HG02943 (cell line): ENCODE measurements around the gene R3HCC1L.

Experiments
- ATAC-seq: cut with Tn5 transposase; IDR thresholded peaks from one replicate; pipeline ENCODE4 v1.9.1; 2021; ENCODE audit warnings: mild to moderate bottlenecking, low read depth, moderate library complexity; ENCODE audit not compliant: unreplicated experiment

R3HCC1L gene

GRCh38 chr10:98270073-98270740 is 135.8 kb downstream of the R3HCC1L start:
- no peak for ATAC-seq

GRCh38 chr10:98270786-98271185 is 136.3 kb downstream of the R3HCC1L start:
- ATAC-seq: no peak

GRCh38 chr10:98272245-98272644 is 137.8 kb downstream of the R3HCC1L start:
- no peak for ATAC-seq

GRCh38 chr10:98272656-98273055 is 138.2 kb downstream of the R3HCC1L start:
- no peak for ATAC-seq

- ATAC-seq: no peak
Observed at GRCh38 chr10:98273057-98273850, 138.8 kb downstream of the R3HCC1L start.

GRCh38 chr10:98274562-98274961 is 140.1 kb downstream of the R3HCC1L start:
- ATAC-seq: no peak

GRCh38 chr10:98276311-98276710 is 141.9 kb downstream of the R3HCC1L start:
- no peak for ATAC-seq

- no peak for ATAC-seq
Observed at GRCh38 chr10:98285416-98285815, 151.0 kb downstream of the R3HCC1L start.

- ATAC-seq: no peak
Observed at GRCh38 chr10:98286419-98286818, 152.0 kb downstream of the R3HCC1L start.

- no peak for ATAC-seq
Observed at GRCh38 chr10:98287321-98287720, 152.9 kb downstream of the R3HCC1L start.

GRCh38 chr10:98289802-98290209 is 155.3 kb downstream of the R3HCC1L start:
- ATAC-seq: no peak

GRCh38 chr10:98292971-98293370 is 158.5 kb downstream of the R3HCC1L start:
- no peak for ATAC-seq

GRCh38 chr10:98293550-98294269 is 159.3 kb downstream of the R3HCC1L start:
- ATAC-seq: no peak

- no peak for ATAC-seq
Observed at GRCh38 chr10:98294270-98294627, 159.8 kb downstream of the R3HCC1L start.
